Measurements from ENCODE around the gene TAS1R3.

The TAS1R3 gene

GRCh38 chr1:1340791-1341548 is 9.9 kb downstream of the TAS1R3 start:
- DNase-seq = no peak

- no peak for DNase-seq
These were observed 10.5 kb downstream of the TAS1R3 start for GRCh38 chr1:1341549-1342021.

- no peak for DNase-seq
These were observed 11.0 kb downstream of the TAS1R3 start for GRCh38 chr1:1342061-1342562.

- DNase-seq = no peak
These were observed 11.6 kb downstream of the TAS1R3 start for GRCh38 chr1:1342584-1343115.

GRCh38 chr1:1343811-1344421 is 12.8 kb downstream of the TAS1R3 start:
- no peak for DNase-seq

- DNase-seq = no peak
These were observed 13.7 kb downstream of the TAS1R3 start for GRCh38 chr1:1344655-1345361.

- DNase-seq = no peak
These were observed 14.3 kb downstream of the TAS1R3 start for GRCh38 chr1:1345384-1345783.

- no peak for DNase-seq
These were observed 14.9 kb downstream of the TAS1R3 start for GRCh38 chr1:1345860-1346500.

- no peak for DNase-seq
These were observed 15.4 kb downstream of the TAS1R3 start for GRCh38 chr1:1346501-1346890.

- DNase-seq = no peak
These were observed 16.0 kb downstream of the TAS1R3 start for GRCh38 chr1:1347026-1347595.

GRCh38 chr1:1347663-1348419 is 16.8 kb downstream of the TAS1R3 start:
- no peak for DNase-seq

- DNase-seq = no peak
These were observed 17.6 kb downstream of the TAS1R3 start for GRCh38 chr1:1348420-1349255.

- peak; percentile 52 for DNase-seq
These were observed 18.4 kb downstream of the TAS1R3 start, which contains the start of gene DVL1 for GRCh38 chr1:1349256-1350012. TSS of gene DVL1 (minus strand) at chr1:1349418. CDS start at chr1:1349065, 353 bp downstream.

GRCh38 chr1:1351511-1352427 is 20.7 kb downstream of the TAS1R3 start:
- DNase-seq = no peak

- DNase-seq = no peak
These were observed 21.8 kb downstream of the TAS1R3 start for GRCh38 chr1:1352786-1353388.

- DNase-seq = no peak
These were observed 22.5 kb downstream of the TAS1R3 start for GRCh38 chr1:1353389-1354151.

All from hematopoietic multipotent progenitor cell treated with erythropoietin and hydrocortisone succinate and interleukin-3 and kit ligand, for 8 days (in vitro differentiated cells).